SK-N-MC (cell line): ENCODE measurements around the gene ZNF700.

Source experiments
- EZH2 ChIP-seq: fragments of 200-600 bp; sonication (generic); IDR thresholded peaks from one replicate; pipeline ENCODE4 v1.6.1; 2017; ENCODE audit warnings: antibody characterized with exemption
- FOXP2 ChIP-seq: optimal IDR thresholded peaks from 2 replicates; pipeline ENCODE3; 2011; ENCODE audit warnings: mild to moderate bottlenecking, moderate library complexity; ENCODE audit not compliant: insufficient read depth; ENCODE audit errors: extremely low read length, control extremely low read depth
- POLR2AphosphoS5 ChIP-seq: IDR thresholded peaks from 2 replicates; pipeline ENCODE4 v1.6.1; 2012; ENCODE audit warnings: mild to moderate bottlenecking, low read depth, low read length, borderline replicate concordance

DNA sequence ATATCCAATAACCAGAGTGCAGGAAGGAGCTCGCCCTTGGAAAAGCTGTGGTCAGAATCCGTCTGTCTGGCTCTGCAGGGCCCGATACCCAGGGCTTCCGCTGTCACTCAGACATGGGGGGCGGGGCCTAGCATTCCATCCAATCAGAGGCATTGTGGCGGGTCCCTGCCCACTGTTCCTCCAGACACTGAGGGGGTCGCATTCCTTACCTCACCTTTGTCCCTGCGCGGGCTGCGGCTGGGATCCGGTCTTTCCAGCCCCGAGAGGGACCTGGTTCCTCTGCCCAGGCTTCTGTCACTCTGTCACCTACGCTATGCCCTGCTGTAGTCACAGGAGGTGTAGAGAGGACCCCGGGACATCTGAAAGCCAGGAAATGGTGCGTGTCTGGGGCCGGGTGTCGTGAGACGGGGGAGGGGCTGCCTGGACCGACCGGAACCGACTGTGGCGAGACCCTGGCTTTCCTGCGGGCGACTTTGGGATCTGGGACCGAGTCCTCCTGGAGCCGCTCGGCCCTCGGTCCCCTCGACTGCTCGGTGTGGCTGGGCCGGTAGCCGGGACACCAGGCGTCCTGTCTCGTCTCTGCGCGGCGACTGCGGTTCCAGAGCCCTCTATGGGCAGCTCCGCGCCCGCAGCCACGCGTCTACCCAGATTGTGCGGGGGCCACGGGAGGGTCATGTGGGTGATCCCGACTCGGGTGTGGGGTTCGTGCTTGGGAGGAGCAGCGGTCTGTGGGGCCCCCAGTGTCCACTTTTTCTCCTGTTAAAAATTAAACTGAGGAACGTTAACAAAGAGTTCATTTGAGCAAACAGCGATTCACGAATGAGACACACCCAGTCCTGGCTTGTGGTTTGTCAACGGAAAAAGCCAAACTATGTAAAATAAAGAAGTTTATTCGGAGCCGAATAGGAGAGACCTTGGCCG lies 37.0 kb upstream of the ZNF700 start, which contains the start of gene ZNF69:
- TF ChIP-seq POLR2AphosphoS5 (peak; percentile 57), EZH2 (no peak), FOXP2 (no peak)
